ENCODE results near the gene PPP2R1A.

GRCh38 chr19:52191951-52192350 lies 2.1 kb downstream of the PPP2R1A start:
- TF ChIP-seq CTCF (conservative IDR thresholded peaks at IDR 0.05 in 1 of 2, IDR thresholded peaks at IDR 0.05 in 1 of 2; ENCODE audit: extremely low read depth in 1 of 2, insufficient read depth in 1 of 2, low read depth in 1 of 2, low read length in 2 of 2) (no peak), EZH2 (IDR thresholded peaks at IDR 0.05; ENCODE audit: borderline replicate concordance, low read length) (no peak)

Data from mammary epithelial cell (primary cell).